NOMO-1 (cell line): ENCODE data around the gene MYOM3.

Source experiments
- DNase-seq, 2 experiments: peaks; one replicate each; lab custom pipeline; 2025; ENCODE audit not compliant: unreplicated experiment in 2 of 2; lab: John Stamatoyannopoulos, UW

Gene MYOM3

GRCh38 chr1:24098943-24099638 lies 12.8 kb downstream of the MYOM3 start:
- DNase-seq, result no peak

GRCh38 chr1:24098102-24098501 lies 13.8 kb downstream of the MYOM3 start:
- no peak for DNase-seq

GRCh38 chr1:24097663-24098062 lies 14.3 kb downstream of the MYOM3 start:
- no peak for DNase-seq

GRCh38 chr1:24096739-24097103 lies 15.2 kb downstream of the MYOM3 start:
- DNase-seq, result no peak

- no peak for DNase-seq
These were observed 15.8 kb downstream of the MYOM3 start for GRCh38 chr1:24096009-24096738.

GRCh38 chr1:24095140-24095859 lies 16.6 kb downstream of the MYOM3 start:
- no peak for DNase-seq

GRCh38 chr1:24094554-24094953 lies 17.4 kb downstream of the MYOM3 start:
- DNase-seq, result no peak

GRCh38 chr1:24093732-24094131 lies 18.2 kb downstream of the MYOM3 start:
- DNase-seq, result no peak

GRCh38 chr1:24092979-24093378 lies 19.0 kb downstream of the MYOM3 start:
- no peak for DNase-seq

- no peak for DNase-seq
These were observed 19.9 kb downstream of the MYOM3 start for GRCh38 chr1:24091971-24092482.

GRCh38 chr1:24090736-24091135 lies 21.2 kb downstream of the MYOM3 start:
- no peak for DNase-seq

- DNase-seq, result no peak
These were observed 22.0 kb downstream of the MYOM3 start for GRCh38 chr1:24089743-24090555.

GRCh38 chr1:24089027-24089742 lies 22.8 kb downstream of the MYOM3 start:
- DNase-seq, result no peak

- DNase-seq, result no peak
These were observed 25.5 kb downstream of the MYOM3 start for GRCh38 chr1:24086466-24086865.

- no peak for DNase-seq
These were observed 26.4 kb downstream of the MYOM3 start for GRCh38 chr1:24085546-24085945.

- DNase-seq, result no peak
These were observed 26.9 kb downstream of the MYOM3 start for GRCh38 chr1:24085007-24085406.

- no peak for DNase-seq
These were observed 27.9 kb downstream of the MYOM3 start for GRCh38 chr1:24084050-24084449.

GRCh38 chr1:24082372-24082771 lies 29.6 kb downstream of the MYOM3 start:
- DNase-seq, result no peak

- no peak for DNase-seq
These were observed 30.7 kb downstream of the MYOM3 start for GRCh38 chr1:24081190-24081589.

GRCh38 chr1:24080131-24080530 lies 31.8 kb downstream of the MYOM3 start:
- no peak for DNase-seq
